AG20443 (cell line): ENCODE results near the gene KCTD14.
"Not testable (repeated sequence)": the region's sequence is repeated elsewhere in the genome, so short reads cannot be mapped to it uniquely, and the experiment has no call there.

Experiments used
- DNase-seq: peaks from one replicate; pipeline ENCODE4 v3.0.0; 2012; ENCODE audit warnings: low spot score, mixed read lengths

The KCTD14 gene

DNA sequence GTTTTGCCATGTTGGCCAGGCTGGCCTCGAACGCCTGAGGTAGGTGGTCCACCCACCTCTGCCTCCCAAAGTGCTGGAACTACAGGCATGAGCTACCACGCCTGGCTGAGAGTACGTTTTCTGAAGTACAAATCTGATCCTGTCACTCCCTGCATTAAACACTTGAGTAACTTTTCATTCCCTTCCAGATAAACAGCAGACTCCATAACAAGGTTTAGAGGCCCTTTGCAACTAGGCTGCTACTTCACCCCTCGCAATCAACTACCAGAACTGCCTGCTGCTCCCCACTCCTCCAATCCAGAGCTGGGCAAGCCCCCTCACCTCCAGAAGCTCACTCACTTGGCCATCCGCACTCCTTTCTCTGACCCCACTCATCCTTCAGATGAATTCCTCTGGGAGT is 1.5 kb downstream of the KCTD14 start:
- DNase-seq: no peak

DNA sequence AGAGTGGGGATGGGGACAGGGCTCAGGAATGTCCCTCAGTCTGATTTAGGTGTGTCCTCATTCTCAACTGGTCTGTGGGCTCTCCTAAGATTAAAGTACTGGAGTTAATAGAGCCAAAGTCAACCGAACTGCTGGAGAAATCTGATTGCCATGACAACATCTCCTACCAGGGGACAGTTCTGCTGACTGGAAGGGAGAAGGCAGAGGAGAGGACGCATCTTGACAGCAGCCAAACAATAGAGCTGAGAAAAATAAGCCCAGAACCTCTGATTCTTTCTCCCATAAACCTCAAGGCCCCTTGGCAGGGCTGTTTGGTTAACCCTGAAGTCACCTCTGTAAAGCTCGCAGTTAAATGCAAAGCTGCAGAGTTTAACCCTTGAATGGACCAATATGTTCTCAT is 2.8 kb downstream of the KCTD14 start:
- DNase-seq: no peak

- no peak for DNase-seq
Observed at GRCh38 chr11:78019808-78020207, 3.3 kb downstream of the KCTD14 start.

GRCh38 chr11:78015878-78016277 is 7.2 kb downstream of the KCTD14 start:
- no peak for DNase-seq

DNA sequence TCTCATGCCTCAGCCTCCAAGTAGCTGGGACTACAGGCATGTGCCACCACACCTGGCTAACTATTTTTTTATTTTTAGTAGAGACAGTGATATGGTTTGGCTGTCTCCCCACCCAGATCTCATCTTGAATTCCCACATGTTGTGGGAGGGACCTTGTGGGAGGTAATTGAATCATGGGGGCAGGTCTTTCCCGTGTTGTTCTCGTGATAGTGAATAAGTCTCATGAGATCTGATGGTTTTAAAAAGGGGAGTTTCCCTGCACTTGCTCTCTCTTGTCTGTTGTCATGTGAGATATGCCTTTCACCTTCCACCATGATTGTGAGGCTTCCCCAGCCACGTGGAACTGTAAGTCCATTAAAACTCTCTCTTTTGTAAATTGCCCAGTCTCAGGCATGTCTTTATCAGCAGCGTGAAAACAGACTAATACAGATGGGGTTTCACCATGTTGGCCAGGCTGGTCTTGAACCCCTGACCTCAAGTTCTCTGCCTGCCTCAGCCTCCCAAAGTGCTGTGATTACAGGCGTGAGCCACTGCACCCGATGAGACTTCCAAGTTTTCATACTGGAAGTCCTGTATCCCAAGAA is 8.0 kb downstream of the KCTD14 start:
- DNase-seq: not testable (repeated sequence)

GRCh38 chr11:78011301-78011700 is 11.8 kb downstream of the KCTD14 start:
- no peak for DNase-seq

GRCh38 chr11:78010755-78011154 is 12.3 kb downstream of the KCTD14 start:
- no peak for DNase-seq

DNA sequence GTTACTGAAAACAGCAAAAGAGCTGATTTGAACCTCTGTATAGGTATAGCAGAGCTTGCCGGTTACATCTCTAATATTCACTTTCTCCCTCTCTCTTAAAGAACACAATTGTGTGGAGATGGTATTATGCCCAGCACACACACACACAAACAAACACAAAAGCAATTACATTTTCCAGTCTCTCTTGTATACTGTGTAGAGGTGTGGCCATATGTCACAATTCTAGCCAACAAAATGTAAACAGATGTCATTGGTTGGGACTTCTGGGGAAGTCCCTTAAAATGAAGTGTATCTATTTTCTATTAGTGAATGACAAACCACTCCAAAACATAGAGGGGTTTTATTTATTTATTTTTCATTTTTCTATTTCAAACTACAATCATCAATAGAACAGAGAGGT is 12.8 kb downstream of the KCTD14 start:
- DNase-seq: no peak

DNA sequence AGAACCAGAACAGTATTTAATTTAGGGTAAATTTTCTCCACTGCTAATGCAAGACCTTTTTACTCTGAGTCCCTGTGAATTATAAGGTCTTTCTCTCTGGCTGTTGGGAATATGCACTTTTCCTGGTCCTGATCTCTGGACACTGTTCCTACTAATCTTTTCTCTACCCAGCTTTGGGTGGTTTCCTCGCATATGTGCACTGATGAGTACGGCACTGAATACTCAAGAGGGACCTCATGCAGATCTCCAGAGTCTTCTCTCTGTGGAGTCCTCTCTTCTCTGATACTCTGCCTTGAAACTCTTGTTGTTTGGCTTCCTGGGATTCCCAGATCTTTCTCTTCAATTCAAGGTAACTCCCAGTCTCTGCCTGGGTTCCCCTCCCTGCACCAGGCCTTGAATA is 14.0 kb downstream of the KCTD14 start:
- DNase-seq: no peak

DNA sequence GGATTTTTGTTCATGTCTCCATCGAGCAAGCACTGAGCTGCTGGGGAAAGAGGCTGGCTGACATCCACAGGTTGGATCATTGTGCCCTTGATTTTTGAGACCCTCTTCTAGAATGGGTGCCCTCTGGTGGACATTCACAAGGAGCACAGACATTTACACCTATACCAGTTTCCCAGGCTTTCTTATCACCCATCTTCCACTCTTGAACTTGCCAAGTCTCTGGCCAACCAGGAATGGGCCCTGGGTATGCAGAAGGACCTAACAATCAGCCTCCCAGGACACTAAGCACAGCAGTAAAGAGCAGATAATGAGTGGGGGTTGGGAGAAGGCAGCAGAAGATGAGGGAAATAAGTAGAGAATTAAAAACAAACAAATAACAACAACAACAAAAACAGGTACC is 22.9 kb downstream of the KCTD14 start:
- peak; percentile 69 for DNase-seq

DNA sequence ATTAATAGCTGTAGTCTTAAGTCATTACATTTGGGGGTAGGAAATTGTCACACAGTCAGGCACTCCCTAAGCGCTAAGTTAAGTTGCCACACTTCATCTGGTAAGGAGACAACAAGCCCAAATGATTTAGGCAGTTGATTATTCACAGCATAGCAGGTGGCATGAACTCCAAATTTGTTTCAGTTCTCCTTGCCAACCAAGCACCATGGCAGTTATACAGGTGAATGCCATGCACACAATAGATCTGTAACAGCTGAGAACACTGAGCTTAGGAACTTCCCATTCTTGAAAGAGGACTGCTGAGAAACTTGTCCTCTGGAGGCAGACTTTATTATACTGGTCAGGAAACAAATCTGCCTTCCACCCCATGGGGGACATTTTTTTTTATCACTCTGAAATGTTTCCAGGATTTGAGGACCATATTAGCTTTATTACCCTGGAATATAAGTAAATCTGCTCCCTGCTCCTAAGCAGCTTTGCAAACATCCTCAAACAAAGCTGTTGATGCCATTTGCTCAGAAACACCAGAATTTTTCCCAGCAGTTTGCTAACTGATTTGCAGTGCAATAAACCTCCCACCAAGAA is 23.5 kb downstream of the KCTD14 start:
- no peak for DNase-seq

DNA sequence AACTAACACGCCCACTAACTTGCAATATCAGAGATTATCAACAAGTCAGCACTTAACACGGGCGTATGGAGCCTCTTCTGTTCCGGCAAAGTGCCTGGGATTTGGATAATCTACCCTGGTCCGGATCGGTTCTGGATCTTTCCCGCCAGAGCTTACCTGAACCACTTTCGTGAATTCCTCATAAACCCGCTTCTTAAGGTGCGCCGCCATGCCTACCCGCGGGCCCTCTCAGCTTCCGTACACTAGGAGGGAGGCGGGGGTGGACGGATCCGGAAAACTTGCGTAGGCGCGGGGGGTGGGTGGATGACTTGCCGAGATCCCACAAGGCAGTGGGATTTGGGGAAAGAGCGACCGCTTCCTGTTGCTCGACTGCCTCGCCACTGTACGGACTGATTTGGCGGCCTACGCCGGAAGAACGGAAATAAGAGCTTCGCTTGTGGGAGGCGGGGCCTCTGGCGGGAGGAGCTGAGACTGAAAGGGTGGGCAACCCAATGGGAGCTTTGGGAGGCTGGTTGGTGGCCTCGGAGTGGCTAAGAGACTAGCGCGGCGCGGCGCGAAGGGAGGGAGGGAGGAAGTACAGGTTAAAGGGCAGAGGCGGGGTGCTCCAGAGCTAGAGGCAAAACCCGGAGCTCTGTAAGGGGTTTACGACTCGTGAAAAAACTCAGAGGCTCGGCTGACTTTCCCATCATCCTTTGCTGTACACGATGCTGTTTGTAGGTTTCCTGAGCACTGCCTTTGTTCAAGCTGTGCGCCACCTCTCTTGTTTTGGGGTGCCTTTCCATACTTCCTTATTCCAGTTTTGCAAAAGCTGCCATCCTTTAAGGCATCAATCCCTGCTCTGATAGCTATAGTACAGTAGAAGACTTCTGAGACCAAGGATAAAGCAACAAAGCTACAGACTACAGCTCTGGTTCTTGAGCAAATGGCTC is 28.4 kb downstream of the KCTD14 start, which contains the start of gene INTS4:
Gene INTS4 (minus strand): TSS at position 235 of the 929 bp plus-strand sequence. CDS start 25 bp downstream, at position 210.
- peak; percentile 97 for DNase-seq

DNA sequence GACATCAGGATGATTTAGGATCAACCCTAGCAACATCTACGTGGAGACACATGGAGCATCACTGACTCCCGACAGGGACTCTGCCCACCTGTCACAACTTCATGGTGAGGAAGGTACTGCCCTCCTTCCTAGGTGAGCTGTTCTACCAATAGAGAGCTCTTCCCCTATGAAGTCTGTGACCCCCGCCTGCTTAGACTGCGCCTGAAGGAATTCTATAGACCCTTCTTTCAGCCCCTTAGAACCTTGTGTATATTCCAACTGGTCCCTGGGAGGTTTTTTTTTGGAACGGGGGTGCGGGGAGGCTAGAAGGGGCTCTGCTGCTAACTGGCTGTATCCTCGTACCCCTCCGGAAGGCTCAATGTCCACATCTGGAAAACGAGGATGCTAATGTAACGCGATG is 29.2 kb downstream of the KCTD14 start:
- no peak for DNase-seq

DNA sequence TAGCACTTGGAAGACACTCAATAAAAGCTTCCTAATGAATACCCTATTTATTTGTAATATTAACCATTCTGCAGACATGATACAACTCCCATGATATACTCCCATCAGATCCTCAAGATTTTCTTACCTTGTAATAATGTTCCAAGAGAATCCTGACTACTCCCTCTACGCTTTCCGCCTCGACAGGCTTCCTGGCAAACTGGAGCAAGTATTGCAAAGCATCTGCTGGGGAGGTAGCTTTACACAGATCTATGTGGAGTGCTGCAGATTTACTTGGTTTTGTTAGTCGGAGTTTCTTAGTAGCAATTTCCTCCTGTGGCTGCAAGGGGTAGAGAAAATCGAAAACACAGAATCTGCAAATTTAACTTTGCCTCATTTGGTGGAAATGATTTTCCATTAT is 32.1 kb downstream of the KCTD14 start:
- DNase-seq: no peak

- not testable (repeated sequence) for DNase-seq
Observed at GRCh38 chr11:77986456-77986855, 36.6 kb downstream of the KCTD14 start.

- DNase-seq: no peak
Observed at GRCh38 chr11:77981346-77981947, 41.6 kb downstream of the KCTD14 start.

- DNase-seq: no peak
Observed at GRCh38 chr11:77968337-77968736, 54.7 kb downstream of the KCTD14 start.

DNA sequence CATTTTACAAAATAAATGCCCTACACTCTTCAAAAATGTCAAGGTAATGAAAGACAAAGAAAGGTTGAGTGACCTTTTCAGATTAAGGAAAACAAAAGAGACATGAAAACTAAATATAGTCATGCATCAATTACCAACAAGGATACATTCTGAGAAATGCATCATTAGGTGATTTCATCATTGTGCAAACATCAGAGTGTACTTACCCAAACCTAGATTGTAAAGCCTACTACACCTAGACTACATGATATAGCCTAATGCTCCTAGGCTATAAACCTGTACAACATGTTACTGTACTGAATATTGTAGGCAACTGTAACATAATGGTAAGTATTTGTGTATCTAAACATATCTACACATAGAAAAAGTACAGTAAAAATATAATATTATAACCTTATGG is 55.3 kb downstream of the KCTD14 start:
- no peak for DNase-seq

DNA sequence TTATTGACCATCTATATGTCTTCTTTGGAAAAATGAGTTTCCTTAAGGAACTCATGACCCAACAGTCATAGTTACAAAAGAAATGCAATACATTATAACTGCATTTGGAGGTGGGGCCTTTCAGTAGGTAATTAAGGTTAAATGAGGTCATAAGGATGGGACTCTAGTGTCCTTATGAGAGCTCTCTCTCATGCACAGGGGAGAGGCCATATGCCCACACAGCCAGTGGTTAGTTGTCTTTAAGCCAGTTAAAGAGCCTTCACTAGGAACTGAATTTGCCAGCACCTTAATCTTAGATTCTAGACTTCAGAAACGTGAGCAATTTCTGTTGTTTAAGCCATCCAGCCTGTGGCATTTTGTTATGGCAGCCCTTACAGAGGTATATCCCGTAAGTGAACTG is 56.0 kb downstream of the KCTD14 start:
- DNase-seq: no peak

- no peak for DNase-seq
Observed at GRCh38 chr11:77966338-77966737, 56.7 kb downstream of the KCTD14 start.
